Fibroblast of lung (primary cell): ENCODE measurements around the gene NHERF1. TPM values are rescaled to one million over a fixed set of nuclear protein-coding genes. Genes with fewer than 3 reads are reported as not detected.

Source experiments
- DNase-seq, 2 donors: peaks; one replicate each; pipeline versions ENCODE4 v3.0.0 to v3.0.0-alpha.2; 2010; ENCODE audit warnings: low read depth in 2 of 2
- H2AFZ ChIP-seq: 2 replicates; pipeline ENCODE4 v1.5.1; 2012; ENCODE audit warnings: low read length, control low read depth, inconsistent platforms
- H3K27ac ChIP-seq: 2 replicates; pipeline ENCODE4 v1.5.1; 2011; ENCODE audit warnings: low read length, control low read depth; ENCODE audit not compliant: insufficient read depth
- H3K27me3 ChIP-seq: 2 replicates; pipeline ENCODE4 v1.5.1; 2011; ENCODE audit warnings: mild to moderate bottlenecking, low read length; ENCODE audit not compliant: control insufficient read depth, insufficient read depth
- H3K36me3 ChIP-seq: 2 replicates; pipeline ENCODE4 v1.5.1; 2011; ENCODE audit warnings: low read length; ENCODE audit not compliant: control insufficient read depth, insufficient read depth
- H3K4me1 ChIP-seq: 2 replicates; pipeline ENCODE4 v1.5.1; 2011; ENCODE audit warnings: low read length; ENCODE audit not compliant: control insufficient read depth, insufficient read depth; ENCODE audit errors: extremely low read depth
- H3K4me2 ChIP-seq: 2 replicates; pipeline ENCODE4 v1.5.1; 2011; ENCODE audit warnings: low read length, control low read depth; ENCODE audit not compliant: insufficient read depth; ENCODE audit errors: extremely low read depth
- H3K4me3 ChIP-seq, 4 experiments: fragments of 200-600 bp in 1 of 4; sonication (generic) in 1 of 4; replicated peaks in 1 of 4; 2 replicates each; pipeline ENCODE4 v1.5.1; 2011 to 2016; ENCODE audit warnings: low read length in 4 of 4, low read depth in 3 of 4, mild to moderate bottlenecking in 3 of 4, control low read depth in 2 of 4, inconsistent platforms in 1 of 4, mixed read lengths in 1 of 4; ENCODE audit not compliant: insufficient read depth in 1 of 4; ENCODE audit errors: control extremely low read depth in 1 of 4
- H3K79me2 ChIP-seq: 2 replicates; pipeline ENCODE4 v1.5.1; 2012; ENCODE audit warnings: mild to moderate bottlenecking, low read length, inconsistent platforms; ENCODE audit not compliant: control insufficient read depth, insufficient read depth
- H3K9ac ChIP-seq: 2 replicates; pipeline ENCODE4 v1.5.1; 2011; ENCODE audit warnings: mild to moderate bottlenecking, low read length, control low read depth; ENCODE audit not compliant: insufficient read depth
- H3K9me3 ChIP-seq: 2 replicates; pipeline ENCODE4 v1.5.1; 2012; ENCODE audit warnings: low read depth, low read length; ENCODE audit not compliant: control insufficient read depth, insufficient read depth
- H4K20me1 ChIP-seq: 2 replicates; pipeline ENCODE4 v1.5.1; 2011; ENCODE audit warnings: low read length; ENCODE audit not compliant: control insufficient read depth, insufficient read depth; ENCODE audit errors: extremely low read depth
- EZH2 ChIP-seq: IDR thresholded peaks from 2 replicates; pipeline ENCODE4 v1.5.1; 2012; ENCODE audit warnings: low read length, control low read depth, mild to moderate bottlenecking; ENCODE audit errors: missing control alignments
- polyA plus RNA-seq, 2 donors: library from polyadenylated mRNA; depleted of rRNA in 1 of 2; stranded (reverse) in 1 of 2; unstranded in 1 of 2; fragments of >200 nt; gene quantifications; 2 replicates each; pipeline ENCODE4 v1.2.1, GENCODE V29; 2011 to 2012; ENCODE audit warnings: missing spikeins in 1 of 2
- total RNA-seq: library from RNA; depleted of rRNA; stranded (reverse); fragments of >200 nt; gene quantifications from 2 replicates; pipeline ENCODE4 v1.2.1, GENCODE V29; 2014
- TF ChIP-seq, protein P1 (sequence below), 2 donors: IDR thresholded peaks in 1 of 2; conservative IDR thresholded peaks in 1 of 2; 1 replicate in 1 of 2; 2 replicates in 1 of 2; pipeline ENCODE4 v1.5.1; 2011 to 2012; ENCODE audit warnings: low read length in 2 of 2, control low read depth in 1 of 2, inconsistent platforms in 1 of 2, low read depth in 1 of 2, mild to moderate bottlenecking in 1 of 2

NHERF1 gene
- total and polyA plus RNA-seq, 2 donors (not counting 1 experiment from before 2014, with no cell fraction given): 10.2 to 13.9 TPM

DNA sequence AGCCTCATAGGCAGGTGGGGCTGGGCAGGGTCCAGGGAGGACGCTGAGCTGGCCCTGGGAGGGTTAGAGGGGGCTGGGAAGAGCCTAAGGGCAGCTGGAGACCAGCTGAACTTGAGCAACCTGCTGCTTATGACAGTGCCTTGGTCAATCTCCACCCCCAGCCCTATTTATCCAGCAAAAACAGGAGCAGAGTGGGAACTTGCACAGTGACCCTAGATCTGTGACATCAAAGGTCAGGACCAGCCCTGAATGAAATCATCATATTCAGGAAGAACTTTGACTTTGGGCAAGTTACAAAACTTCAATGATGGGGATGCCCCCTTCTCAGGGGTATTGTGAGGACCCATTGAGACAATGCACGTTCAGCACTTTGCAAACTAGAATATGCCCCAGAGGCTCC lies 45.1 kb upstream of the NHERF1 start:
- no peak overlapping the region for H3K27ac ChIP-seq
- TF ChIP-seq, protein P1, sequence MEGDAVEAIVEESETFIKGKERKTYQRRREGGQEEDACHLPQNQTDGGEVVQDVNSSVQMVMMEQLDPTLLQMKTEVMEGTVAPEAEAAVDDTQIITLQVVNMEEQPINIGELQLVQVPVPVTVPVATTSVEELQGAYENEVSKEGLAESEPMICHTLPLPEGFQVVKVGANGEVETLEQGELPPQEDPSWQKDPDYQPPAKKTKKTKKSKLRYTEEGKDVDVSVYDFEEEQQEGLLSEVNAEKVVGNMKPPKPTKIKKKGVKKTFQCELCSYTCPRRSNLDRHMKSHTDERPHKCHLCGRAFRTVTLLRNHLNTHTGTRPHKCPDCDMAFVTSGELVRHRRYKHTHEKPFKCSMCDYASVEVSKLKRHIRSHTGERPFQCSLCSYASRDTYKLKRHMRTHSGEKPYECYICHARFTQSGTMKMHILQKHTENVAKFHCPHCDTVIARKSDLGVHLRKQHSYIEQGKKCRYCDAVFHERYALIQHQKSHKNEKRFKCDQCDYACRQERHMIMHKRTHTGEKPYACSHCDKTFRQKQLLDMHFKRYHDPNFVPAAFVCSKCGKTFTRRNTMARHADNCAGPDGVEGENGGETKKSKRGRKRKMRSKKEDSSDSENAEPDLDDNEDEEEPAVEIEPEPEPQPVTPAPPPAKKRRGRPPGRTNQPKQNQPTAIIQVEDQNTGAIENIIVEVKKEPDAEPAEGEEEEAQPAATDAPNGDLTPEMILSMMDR (conservative IDR thresholded peaks at IDR 0.05 in 1 of 2, IDR thresholded peaks at IDR 0.05 in 1 of 2; ENCODE audit: low read depth in 1 of 2, low read length in 2 of 2): no peak
- no peak for TF ChIP-seq EZH2

DNA sequence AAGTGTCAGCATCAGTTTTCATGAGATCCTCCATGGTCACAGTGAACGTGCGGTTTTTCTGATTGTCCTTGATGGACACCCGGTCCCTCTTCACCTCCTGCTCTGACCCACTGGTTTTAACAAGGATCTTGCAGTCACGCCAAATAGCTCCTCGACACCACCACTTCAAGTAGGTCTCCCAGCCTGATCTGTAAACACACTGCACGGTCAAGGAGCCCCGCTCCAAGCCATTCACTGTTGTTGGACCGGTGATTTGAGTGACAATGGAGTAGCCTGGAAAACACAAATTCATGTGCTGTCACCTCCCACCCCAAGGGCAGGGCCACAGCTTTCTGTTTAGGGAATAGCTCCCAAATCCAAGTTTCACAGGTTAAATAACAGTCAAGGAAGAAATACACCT lies 43.9 kb upstream of the NHERF1 start:
- no peaks in the 10 kb centered on the region for H3K4me1 ChIP-seq
- no peak overlapping the region for H3K27ac ChIP-seq
- no peak overlapping the region for H3K4me3 ChIP-seq

More for the DNA sequence above, 45.1 kb upstream of the NHERF1 start:
- no peaks in the 10 kb centered on the region for H3K79me2 ChIP-seq
- no peaks in the 10 kb centered on the region for H3K4me1 ChIP-seq
- no peaks in the 10 kb centered on the region for H3K36me3 ChIP-seq
- H2AFZ ChIP-seq: no peak overlapping the region
- DNase-seq: no peak
- no peak overlapping the region for H3K4me2 ChIP-seq
- no peaks in the 10 kb centered on the region for H3K27me3 ChIP-seq
- H3K9me3 ChIP-seq: no peaks in the 10 kb centered on the region
- H3K4me3 ChIP-seq: no peak overlapping the region
- H4K20me1 ChIP-seq: no peaks in the 10 kb centered on the region
- no peak overlapping the region for H3K9ac ChIP-seq

DNA sequence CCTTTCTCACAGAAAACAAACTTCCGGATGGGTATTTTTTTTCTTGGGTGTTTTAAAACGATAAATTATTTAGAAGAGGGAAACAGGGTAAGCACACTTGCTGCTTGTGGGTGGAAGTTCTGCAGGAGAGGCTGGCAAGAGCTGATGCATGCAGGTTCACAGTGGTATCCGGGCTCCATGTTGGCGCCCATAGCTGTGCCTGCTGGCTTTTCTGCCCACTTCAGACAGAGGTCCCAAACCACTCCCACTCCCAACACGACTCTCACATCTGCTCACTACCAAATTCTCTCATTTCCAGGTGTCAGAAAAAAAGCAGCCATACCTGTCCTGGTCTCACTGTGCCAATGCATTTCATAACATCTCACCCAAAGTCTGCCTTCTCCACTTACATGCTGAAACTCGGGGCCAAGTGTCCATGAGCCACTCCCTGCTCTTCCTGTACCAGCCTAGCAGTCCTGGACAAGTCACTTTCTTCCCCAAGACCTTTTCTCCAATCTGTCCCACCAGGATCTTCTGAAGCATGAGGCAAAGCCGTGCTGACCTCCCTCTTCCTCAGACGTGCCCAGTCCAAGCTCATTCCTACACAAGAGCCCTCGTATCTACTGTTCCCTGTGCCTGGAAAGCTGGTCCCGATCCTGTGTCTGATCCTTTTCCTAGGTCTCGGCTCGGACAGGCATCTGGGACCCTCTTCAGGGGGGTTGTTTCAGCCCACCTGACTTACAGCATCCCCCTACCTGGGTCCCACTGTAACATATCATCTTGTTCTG lies 37.2 kb upstream of the NHERF1 start:
- TF ChIP-seq, protein P1 (conservative IDR thresholded peaks at IDR 0.05 in 1 of 2, IDR thresholded peaks at IDR 0.05 in 1 of 2; ENCODE audit: low read depth in 1 of 2, low read length in 2 of 2): no peak
- TF ChIP-seq EZH2: no peak
- no peak overlapping the region for H3K4me2 ChIP-seq
- H3K4me3 ChIP-seq: no peak overlapping the region
- H2AFZ ChIP-seq: no peak overlapping the region
- H3K4me1 ChIP-seq: no peaks in the 10 kb centered on the region
- H4K20me1 ChIP-seq: no peaks in the 10 kb centered on the region
- H3K27ac ChIP-seq: no peak overlapping the region
- H3K27me3 ChIP-seq: no peaks in the 10 kb centered on the region
- H3K36me3 ChIP-seq: no peaks in the 10 kb centered on the region
- H3K9ac ChIP-seq: no peak overlapping the region
- H3K9me3 ChIP-seq: no peaks in the 10 kb centered on the region
- no peaks in the 10 kb centered on the region for H3K79me2 ChIP-seq
- DNase-seq: no peak

More for the DNA sequence above, 43.9 kb upstream of the NHERF1 start:
- Histone ChIP-seq H3K36me3 (no peaks in the 10 kb centered on the region), H3K9ac (no peak overlapping the region), H2AFZ (no peak overlapping the region), H4K20me1 (no peaks in the 10 kb centered on the region), H3K4me2 (no peak overlapping the region), H3K79me2 (no peaks in the 10 kb centered on the region), H3K27me3 (no peaks in the 10 kb centered on the region), H3K9me3 (no peaks in the 10 kb centered on the region)
- no peak for DNase-seq
- no peak for TF ChIP-seq EZH2
- TF ChIP-seq, protein P1 (conservative IDR thresholded peaks at IDR 0.05 in 1 of 2, IDR thresholded peaks at IDR 0.05 in 1 of 2; ENCODE audit: low read depth in 1 of 2, low read length in 2 of 2): no peak
